SK-N-SH (cell line): ENCODE results near the gene MRPL32. TPM values are rescaled to one million over a fixed set of nuclear protein-coding genes. Genes with fewer than 3 reads are reported as not detected.

Experiments
- CTCF ChIA-PET: fragments of 300-600, 350-600 bp; formaldehyde crosslinking; extraction: SDS; loops from one replicate; lab custom pipeline; 2021; lab: Yijun Ruan, JAX
- POLR2A ChIA-PET: fragments of 350-600 bp; sonication (Branson Sonifier 250); formaldehyde crosslinking; extraction: SDS; loops from one replicate; lab custom pipeline; 2020; ENCODE audit warnings: antibody characterized with exemption, inconsistent platforms; lab: Yijun Ruan, JAX
- DNase-seq: peaks from one replicate; pipeline ENCODE4 v3.0.0; 2012
- H2AFZ ChIP-seq: fragments of 200-600 bp; sonication (generic); 2 replicates; pipeline ENCODE4 v1.8.1; 2016; ENCODE audit warnings: antibody characterized with exemption, mild to moderate bottlenecking, low read depth
- H3F3A ChIP-seq: fragments of 200-600 bp; sonication (generic); replicated peaks from 2 replicates; pipeline ENCODE3; 2016; ENCODE audit warnings: antibody characterized with exemption, mild to moderate bottlenecking; ENCODE audit not compliant: insufficient read depth
- H3K27ac ChIP-seq, 2 experiments: fragments of 200-500 bp in 1 of 2; fragments of 200-600 bp in 1 of 2; sonication (Bioruptor generic) in 1 of 2; sonication (generic), shearing (Covaris generic) in 1 of 2; 2 replicates each; pipeline versions ENCODE4 v1.5.1 to v1.6.1; 2014 to 2016; ENCODE audit warnings: low read depth in 2 of 2, inconsistent platforms in 1 of 2, low read length in 1 of 2, mild to moderate bottlenecking in 1 of 2, mixed read lengths in 1 of 2
- H3K27me3 ChIP-seq: fragments of 200-600 bp; sonication (generic), shearing (Covaris generic); 2 replicates; pipeline ENCODE4 v1.6.1; 2016; ENCODE audit warnings: mixed run types; ENCODE audit not compliant: insufficient read depth
- H3K36me3 ChIP-seq, 2 experiments: fragments of 200-500 bp in 1 of 2; fragments of 200-600 bp in 1 of 2; sonication (Bioruptor generic) in 1 of 2; sonication (generic) in 1 of 2; replicated peaks in 1 of 2; 2 replicates each; pipeline versions ENCODE3 to v1.5.1; 2014 to 2016; ENCODE audit warnings: low read length in 1 of 2, mild to moderate bottlenecking in 1 of 2; ENCODE audit not compliant: insufficient read depth in 2 of 2, control insufficient read depth in 1 of 2
- H3K4me1 ChIP-seq, 2 experiments: fragments of 200-500 bp in 1 of 2; fragments of 200-600 bp in 1 of 2; sonication (Bioruptor generic) in 1 of 2; sonication (generic), shearing (Covaris generic) in 1 of 2; 2 replicates each; pipeline versions ENCODE4 v1.5.1 to v1.6.1; 2014 to 2016; ENCODE audit warnings: low read depth in 1 of 2, low read length in 1 of 2, mixed run types in 1 of 2; ENCODE audit not compliant: insufficient read depth in 2 of 2, control insufficient read depth in 1 of 2
- H3K4me2 ChIP-seq: fragments of 200-600 bp; sonication (generic), shearing (Covaris generic); 2 replicates; pipeline ENCODE4 v1.6.1; 2017; ENCODE audit warnings: mixed run types
- H3K4me3 ChIP-seq, 2 experiments: fragments of 200-500 bp in 1 of 2; fragments of 200-600 bp in 1 of 2; sonication (Bioruptor generic) in 1 of 2; sonication (generic), shearing (Covaris generic) in 1 of 2; 2 replicates each; pipeline versions ENCODE4 v1.5.1 to v1.8.1; 2014 to 2016; ENCODE audit warnings: low read depth in 2 of 2, inconsistent platforms in 1 of 2, low read length in 1 of 2, mild to moderate bottlenecking in 1 of 2, mixed read lengths in 1 of 2, moderate library complexity in 1 of 2
- H3K79me2 ChIP-seq: fragments of 200-600 bp; sonication (generic); 2 replicates; pipeline ENCODE4 v1.8.1; 2017; ENCODE audit warnings: mild to moderate bottlenecking; ENCODE audit not compliant: insufficient read depth
- H3K9ac ChIP-seq: fragments of 200-600 bp; sonication (generic); 2 replicates; pipeline ENCODE4 v1.6.1; 2017; ENCODE audit warnings: mixed run types
- H3K9me2 ChIP-seq: fragments of 200-600 bp; sonication (generic); 2 replicates; pipeline ENCODE4 v1.6.1; 2017; ENCODE audit warnings: mixed run types
- H3K9me3 ChIP-seq: fragments of 200-600 bp; sonication (generic); 2 replicates; pipeline ENCODE4 v1.6.1; 2017; ENCODE audit warnings: mixed run types, mild to moderate bottlenecking, moderate library complexity
- H4K20me1 ChIP-seq: fragments of 200-600 bp; sonication (generic); 2 replicates; pipeline ENCODE4 v1.6.1; 2017; ENCODE audit warnings: mild to moderate bottlenecking, mixed run types; ENCODE audit not compliant: insufficient read depth
- CHD2 ChIP-seq: fragments of 150-350 bp; IDR thresholded peaks from 2 replicates; pipeline ENCODE4 v1.6.1; 2018; ENCODE audit warnings: low read length; ENCODE audit not compliant: partially characterized antibody
- EZH2phosphoT487 ChIP-seq: fragments of 200-600 bp; sonication (generic); IDR thresholded peaks from 2 replicates; pipeline ENCODE4 v1.6.1; 2017; ENCODE audit warnings: low read depth, mixed run types, mild to moderate bottlenecking, antibody characterized with exemption, moderate library complexity, borderline replicate concordance
- FOSL2 ChIP-seq: IDR thresholded peaks from 2 replicates; pipeline ENCODE4 v1.4.0; 2012; ENCODE audit warnings: low read depth, mild to moderate bottlenecking, moderate library complexity, borderline replicate concordance
- GABPA ChIP-seq: IDR thresholded peaks from 2 replicates; pipeline ENCODE4 v1.4.0; 2012; ENCODE audit warnings: low read depth, mild to moderate bottlenecking
- GATA2 ChIP-seq: sonication (generic); formaldehyde crosslinking; IDR thresholded peaks from 2 replicates; pipeline ENCODE4 v1.5.0; 2020; ENCODE audit warnings: mild to moderate bottlenecking, missing genetic modification reagents
- JUND ChIP-seq: IDR thresholded peaks from 2 replicates; pipeline ENCODE4 v1.4.0; 2012
- MEF2A ChIP-seq: IDR thresholded peaks from 2 replicates; pipeline ENCODE4 v1.4.0; 2012; ENCODE audit warnings: low read depth, borderline replicate concordance
- NFIC ChIP-seq: IDR thresholded peaks from 2 replicates; pipeline ENCODE4 v1.4.0; 2012; ENCODE audit warnings: borderline replicate concordance
- RCOR1 ChIP-seq: fragments of 150-350 bp; IDR thresholded peaks from 2 replicates; pipeline ENCODE4 v1.6.1; 2017; ENCODE audit warnings: antibody characterized with exemption, low read length
- RXRA ChIP-seq: IDR thresholded peaks from 2 replicates; pipeline ENCODE4 v1.4.0; 2012; ENCODE audit warnings: low read depth, mild to moderate bottlenecking, borderline replicate concordance
- SMC3 ChIP-seq: IDR thresholded peaks from 2 replicates; pipeline ENCODE4 v1.6.1; 2012; ENCODE audit warnings: low read depth, low read length, improper control_type of control experiment
- TEAD4 ChIP-seq: IDR thresholded peaks from 2 replicates; pipeline ENCODE4 v1.4.0; 2012; ENCODE audit warnings: mild to moderate bottlenecking, borderline replicate concordance; ENCODE audit not compliant: insufficient read depth
- WGBS: methylation state at CpG from one replicate; pipeline ENCODE4 v1.1.6; 2017; ENCODE audit warnings: low lambda C conversion rate; 5-methylcytosine and 5-hydroxymethylcytosine counted together
- polyA plus RNA-seq, 3 experiments: library from polyadenylated mRNA; depleted of rRNA; stranded (reverse); fragments of >200 nt; gene quantifications; 2 replicates each; pipeline ENCODE4 v1.2.3, GENCODE V29; 2012
- TF ChIP-seq, protein P1 (sequence below): fragments of 150-350 bp; IDR thresholded peaks from 2 replicates; pipeline ENCODE4 v1.6.1; 2017; ENCODE audit warnings: antibody characterized with exemption, low read length, low read depth, borderline replicate concordance
- TF ChIP-seq, protein P2 (sequence below): IDR thresholded peaks from 2 replicates; pipeline ENCODE4 v1.6.1; 2012; ENCODE audit warnings: mild to moderate bottlenecking, low read depth, low read length, moderate library complexity
- TF ChIP-seq, protein P3 (sequence below): IDR thresholded peaks from 2 replicates; pipeline ENCODE4 v1.4.0; 2012; ENCODE audit warnings: low read depth, borderline replicate concordance
- TF ChIP-seq, protein P4 (sequence below): IDR thresholded peaks from 2 replicates; pipeline ENCODE4; 2012

Gene MRPL32
- polyA plus RNA-seq, 1 of the 3 experiments (the other 2 are of a cell fraction): 73.1 TPM

DNA sequence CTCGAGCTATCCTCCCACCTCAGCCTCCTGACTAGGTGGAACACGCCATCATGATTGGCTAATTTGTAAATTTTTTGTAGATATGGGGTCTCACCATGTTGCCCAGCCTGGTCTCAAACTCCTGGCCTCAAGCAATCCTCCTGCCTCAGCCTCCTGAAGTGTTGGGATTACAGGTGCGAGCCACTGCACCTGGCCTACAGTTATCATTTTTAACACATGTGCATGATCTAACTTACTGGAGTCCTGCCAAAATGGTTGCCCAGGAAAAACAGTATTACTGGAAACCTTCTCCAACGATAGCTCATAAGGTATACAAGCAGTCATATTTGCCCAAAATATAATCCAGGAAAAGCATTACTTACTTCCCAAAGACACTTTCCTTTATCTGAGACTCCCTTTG lies 20.2 kb downstream of the MRPL32 start:
- Histone ChIP-seq H2AFZ (no peak overlapping the region), H3K27me3 (no peaks in the 10 kb centered on the region), H3K4me1 (no peaks in the 10 kb centered on the region), H3F3A (no peaks in the 10 kb centered on the region), H3K36me3 (no peaks in the 10 kb centered on the region), H3K4me2 (no peak overlapping the region), H3K4me3 (no peak overlapping the region), H4K20me1 (no peaks in the 10 kb centered on the region), H3K79me2 (no peaks in the 10 kb centered on the region), H3K27ac (no peak overlapping the region), H3K9me3 (no peaks in the 10 kb centered on the region), H3K9ac (no peak overlapping the region), H3K9me2 (no peaks in the 10 kb centered on the region)
- TF ChIP-seq TEAD4: no peak
- TF ChIP-seq CHD2: no peak
- TF ChIP-seq FOSL2: no peak
- TF ChIP-seq GABPA: no peak
- no peak for TF ChIP-seq NFIC
- no peak for TF ChIP-seq MEF2A
- TF ChIP-seq, protein P1, sequence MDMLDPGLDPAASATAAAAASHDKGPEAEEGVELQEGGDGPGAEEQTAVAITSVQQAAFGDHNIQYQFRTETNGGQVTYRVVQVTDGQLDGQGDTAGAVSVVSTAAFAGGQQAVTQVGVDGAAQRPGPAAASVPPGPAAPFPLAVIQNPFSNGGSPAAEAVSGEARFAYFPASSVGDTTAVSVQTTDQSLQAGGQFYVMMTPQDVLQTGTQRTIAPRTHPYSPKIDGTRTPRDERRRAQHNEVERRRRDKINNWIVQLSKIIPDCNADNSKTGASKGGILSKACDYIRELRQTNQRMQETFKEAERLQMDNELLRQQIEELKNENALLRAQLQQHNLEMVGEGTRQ: no peak
- TF ChIP-seq SMC3: no peak
- TF ChIP-seq RCOR1: no peak
- TF ChIP-seq EZH2phosphoT487: no peak
- no peak for TF ChIP-seq GATA2 (CRISPR knock-in tag)
- no peak for TF ChIP-seq JUND
- TF ChIP-seq, protein P2, sequence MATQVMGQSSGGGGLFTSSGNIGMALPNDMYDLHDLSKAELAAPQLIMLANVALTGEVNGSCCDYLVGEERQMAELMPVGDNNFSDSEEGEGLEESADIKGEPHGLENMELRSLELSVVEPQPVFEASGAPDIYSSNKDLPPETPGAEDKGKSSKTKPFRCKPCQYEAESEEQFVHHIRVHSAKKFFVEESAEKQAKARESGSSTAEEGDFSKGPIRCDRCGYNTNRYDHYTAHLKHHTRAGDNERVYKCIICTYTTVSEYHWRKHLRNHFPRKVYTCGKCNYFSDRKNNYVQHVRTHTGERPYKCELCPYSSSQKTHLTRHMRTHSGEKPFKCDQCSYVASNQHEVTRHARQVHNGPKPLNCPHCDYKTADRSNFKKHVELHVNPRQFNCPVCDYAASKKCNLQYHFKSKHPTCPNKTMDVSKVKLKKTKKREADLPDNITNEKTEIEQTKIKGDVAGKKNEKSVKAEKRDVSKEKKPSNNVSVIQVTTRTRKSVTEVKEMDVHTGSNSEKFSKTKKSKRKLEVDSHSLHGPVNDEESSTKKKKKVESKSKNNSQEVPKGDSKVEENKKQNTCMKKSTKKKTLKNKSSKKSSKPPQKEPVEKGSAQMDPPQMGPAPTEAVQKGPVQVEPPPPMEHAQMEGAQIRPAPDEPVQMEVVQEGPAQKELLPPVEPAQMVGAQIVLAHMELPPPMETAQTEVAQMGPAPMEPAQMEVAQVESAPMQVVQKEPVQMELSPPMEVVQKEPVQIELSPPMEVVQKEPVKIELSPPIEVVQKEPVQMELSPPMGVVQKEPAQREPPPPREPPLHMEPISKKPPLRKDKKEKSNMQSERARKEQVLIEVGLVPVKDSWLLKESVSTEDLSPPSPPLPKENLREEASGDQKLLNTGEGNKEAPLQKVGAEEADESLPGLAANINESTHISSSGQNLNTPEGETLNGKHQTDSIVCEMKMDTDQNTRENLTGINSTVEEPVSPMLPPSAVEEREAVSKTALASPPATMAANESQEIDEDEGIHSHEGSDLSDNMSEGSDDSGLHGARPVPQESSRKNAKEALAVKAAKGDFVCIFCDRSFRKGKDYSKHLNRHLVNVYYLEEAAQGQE: no peak
- ChIA-PET CTCF (interaction anchor here (1.1 to 5.2 kb wide), 3 partner anchors 11 to 21 kb away, joined by 3 to 38 read pairs (median 7); partner anchors contain the start of genes MRPL32 and PSMA2), POLR2A (no interaction called here)
- 7% methylated on average over 4 of the region's 4 CpGs for WGBS
- DNase-seq: no peak

GRCh38 chr7:42953994-42954393 lies 21.8 kb downstream of the MRPL32 start:
- Histone ChIP-seq H3K4me1 (no peaks in the 10 kb centered on the region), H3K4me2 (no peak overlapping the region), H3K27me3 (no peaks in the 10 kb centered on the region), H3K36me3 (no peaks in the 10 kb centered on the region), H3K9me3 (no peaks in the 10 kb centered on the region)
- 12% methylated on average over 4 of the region's 4 CpGs for WGBS
- no peak for TF ChIP-seq NFIC
- TF ChIP-seq, protein P3, sequence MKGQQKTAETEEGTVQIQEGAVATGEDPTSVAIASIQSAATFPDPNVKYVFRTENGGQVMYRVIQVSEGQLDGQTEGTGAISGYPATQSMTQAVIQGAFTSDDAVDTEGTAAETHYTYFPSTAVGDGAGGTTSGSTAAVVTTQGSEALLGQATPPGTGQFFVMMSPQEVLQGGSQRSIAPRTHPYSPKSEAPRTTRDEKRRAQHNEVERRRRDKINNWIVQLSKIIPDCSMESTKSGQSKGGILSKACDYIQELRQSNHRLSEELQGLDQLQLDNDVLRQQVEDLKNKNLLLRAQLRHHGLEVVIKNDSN: no peak
- no peak for TF ChIP-seq GABPA
- no peak for TF ChIP-seq GATA2 (CRISPR knock-in tag)
- TF ChIP-seq RXRA: no peak
- TF ChIP-seq, protein P4, sequence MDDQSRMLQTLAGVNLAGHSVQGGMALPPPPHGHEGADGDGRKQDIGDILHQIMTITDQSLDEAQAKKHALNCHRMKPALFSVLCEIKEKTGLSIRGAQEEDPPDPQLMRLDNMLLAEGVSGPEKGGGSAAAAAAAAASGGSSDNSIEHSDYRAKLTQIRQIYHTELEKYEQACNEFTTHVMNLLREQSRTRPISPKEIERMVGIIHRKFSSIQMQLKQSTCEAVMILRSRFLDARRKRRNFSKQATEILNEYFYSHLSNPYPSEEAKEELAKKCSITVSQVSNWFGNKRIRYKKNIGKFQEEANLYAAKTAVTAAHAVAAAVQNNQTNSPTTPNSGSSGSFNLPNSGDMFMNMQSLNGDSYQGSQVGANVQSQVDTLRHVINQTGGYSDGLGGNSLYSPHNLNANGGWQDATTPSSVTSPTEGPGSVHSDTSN: no peak
- TF ChIP-seq, all 33 proteins: peak for 0
- Histone ChIP-seq H3K9ac (no peak overlapping the region), H2AFZ (no peak overlapping the region), H3K9me2 (no peaks in the 10 kb centered on the region), H4K20me1 (no peaks in the 10 kb centered on the region), H3F3A (no peaks in the 10 kb centered on the region), H3K79me2 (no peaks in the 10 kb centered on the region), H3K27ac (no peak overlapping the region), H3K4me3 (no peak overlapping the region)
- POLR2A ChIA-PET: no interaction called here
- DNase-seq: no peak
- CTCF ChIA-PET: interaction anchor here (1.4 to 5.2 kb wide), 2 partner anchors 12 to 501 kb away, joined by 6 to 38 read pairs; no protein-coding TSS in a partner anchor
